ENCODE data around the gene SCN2B.

SCN2B gene

DNA sequence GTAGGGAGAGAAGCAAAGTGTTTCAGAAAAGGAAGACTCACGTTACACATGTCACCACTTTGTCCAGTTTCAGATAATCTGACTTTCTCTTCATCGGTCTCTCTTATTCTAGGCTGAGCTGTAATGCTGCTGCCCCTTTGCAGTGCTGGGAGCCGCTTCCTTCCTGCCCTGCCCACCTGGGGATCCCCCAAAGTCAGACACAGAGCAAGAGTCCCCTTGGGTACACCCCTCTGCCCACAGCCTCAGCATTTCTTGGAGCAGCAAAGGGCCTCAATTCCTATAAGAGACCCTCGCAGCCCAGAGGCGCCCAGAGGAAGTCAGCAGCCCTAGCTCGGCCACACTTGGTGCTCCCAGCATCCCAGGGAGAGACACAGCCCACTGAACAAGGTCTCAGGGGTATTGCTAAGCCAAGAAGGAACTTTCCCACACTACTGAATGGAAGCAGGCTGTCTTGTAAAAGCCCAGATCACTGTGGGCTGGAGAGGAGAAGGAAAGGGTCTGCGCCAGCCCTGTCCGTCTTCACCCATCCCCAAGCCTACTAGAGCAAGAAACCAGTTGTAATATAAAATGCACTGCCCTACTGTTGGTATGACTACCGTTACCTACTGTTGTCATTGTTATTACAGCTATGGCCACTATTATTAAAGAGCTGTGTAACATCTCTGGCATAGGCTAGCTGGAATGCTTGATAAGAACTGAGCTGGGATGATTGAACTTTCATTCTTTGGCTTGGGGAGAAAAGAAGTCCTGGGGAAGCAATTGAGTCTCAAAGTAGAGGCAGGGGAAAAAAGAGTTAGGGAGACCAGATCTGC lies 58.4 kb downstream of the SCN2B start:
- Histone ChIP-seq H3K9me3 (ENCODE audit: insufficient read depth, low read length, severe bottlenecking) (no peaks in the 10 kb centered on the region), H3K4me3 (ENCODE audit: low read depth in 1 of 2, low read length in 2 of 2) (no peak overlapping the region)
- ATAC-seq (ENCODE audit: insufficient read depth, low read depth): no peak

DNA sequence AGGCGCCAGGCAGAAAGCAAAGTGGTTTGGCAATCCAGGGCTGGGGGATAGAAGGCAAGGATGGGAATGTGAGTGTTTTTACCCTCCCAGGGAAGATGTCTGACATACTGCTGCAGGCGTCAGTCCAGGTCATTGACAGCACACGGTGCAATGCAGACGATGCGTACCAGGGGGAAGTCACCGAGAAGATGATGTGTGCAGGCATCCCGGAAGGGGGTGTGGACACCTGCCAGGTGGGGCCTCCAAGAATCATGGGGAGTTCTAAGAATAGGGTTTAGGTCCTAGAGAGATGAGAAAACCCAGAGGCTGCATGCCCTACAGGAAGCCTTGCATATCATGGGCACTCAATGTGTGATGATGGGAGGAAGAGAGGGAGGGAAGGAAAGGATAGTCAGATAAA lies 61.4 kb downstream of the SCN2B start:
- no peak for ATAC-seq (ENCODE audit: insufficient read depth, low read depth)
- H3K9ac ChIP-seq (ENCODE audit: low read depth, low read length): no peak overlapping the region
- no peaks in the 10 kb centered on the region for H3K36me3 ChIP-seq (ENCODE audit: insufficient read depth, low read length)
- no peaks in the 10 kb centered on the region for H3K79me2 ChIP-seq (ENCODE audit: insufficient read depth, low read length)
- peaks cover 27% of the 10 kb centered on the region for H3K27me3 ChIP-seq (ENCODE audit: insufficient read depth, low read length, poor library complexity)
- TF ChIP-seq, protein P1, sequence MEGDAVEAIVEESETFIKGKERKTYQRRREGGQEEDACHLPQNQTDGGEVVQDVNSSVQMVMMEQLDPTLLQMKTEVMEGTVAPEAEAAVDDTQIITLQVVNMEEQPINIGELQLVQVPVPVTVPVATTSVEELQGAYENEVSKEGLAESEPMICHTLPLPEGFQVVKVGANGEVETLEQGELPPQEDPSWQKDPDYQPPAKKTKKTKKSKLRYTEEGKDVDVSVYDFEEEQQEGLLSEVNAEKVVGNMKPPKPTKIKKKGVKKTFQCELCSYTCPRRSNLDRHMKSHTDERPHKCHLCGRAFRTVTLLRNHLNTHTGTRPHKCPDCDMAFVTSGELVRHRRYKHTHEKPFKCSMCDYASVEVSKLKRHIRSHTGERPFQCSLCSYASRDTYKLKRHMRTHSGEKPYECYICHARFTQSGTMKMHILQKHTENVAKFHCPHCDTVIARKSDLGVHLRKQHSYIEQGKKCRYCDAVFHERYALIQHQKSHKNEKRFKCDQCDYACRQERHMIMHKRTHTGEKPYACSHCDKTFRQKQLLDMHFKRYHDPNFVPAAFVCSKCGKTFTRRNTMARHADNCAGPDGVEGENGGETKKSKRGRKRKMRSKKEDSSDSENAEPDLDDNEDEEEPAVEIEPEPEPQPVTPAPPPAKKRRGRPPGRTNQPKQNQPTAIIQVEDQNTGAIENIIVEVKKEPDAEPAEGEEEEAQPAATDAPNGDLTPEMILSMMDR (IDR thresholded peaks at IDR 0.05; ENCODE audit: borderline replicate concordance, extremely low read depth, low read length, poor library complexity, severe bottlenecking): no peak
- no peak for TF ChIP-seq EZH2 (IDR thresholded peaks at IDR 0.05; ENCODE audit: borderline replicate concordance, low read depth, low read length, severe bottlenecking)
- no peak overlapping the region for H2AFZ ChIP-seq (ENCODE audit: low read depth, low read length)
- H3K27ac ChIP-seq (ENCODE audit: low read length): no peak overlapping the region
- H3K4me1 ChIP-seq (ENCODE audit: insufficient read depth, low read length): no peaks in the 10 kb centered on the region
- DNase-seq: no peak
- H3K4me3 ChIP-seq (ENCODE audit: low read depth in 1 of 2, low read length in 2 of 2): no peak overlapping the region
- no peak overlapping the region for H3K4me2 ChIP-seq (ENCODE audit: insufficient read depth, low read length)
- H3K9me3 ChIP-seq (ENCODE audit: insufficient read depth, low read length, severe bottlenecking): no peaks in the 10 kb centered on the region
- H4K20me1 ChIP-seq (ENCODE audit: insufficient read depth, low read length): no peaks in the 10 kb centered on the region

More for the DNA sequence above, 58.4 kb downstream of the SCN2B start:
- Histone ChIP-seq H2AFZ (ENCODE audit: low read depth, low read length) (no peak overlapping the region), H3K27ac (ENCODE audit: low read length) (no peak overlapping the region), H3K4me2 (ENCODE audit: insufficient read depth, low read length) (no peak overlapping the region), H3K27me3 (ENCODE audit: insufficient read depth, low read length, poor library complexity) (peaks cover 24% of the 10 kb centered on the region), H3K4me1 (ENCODE audit: insufficient read depth, low read length) (no peaks in the 10 kb centered on the region), H4K20me1 (ENCODE audit: insufficient read depth, low read length) (no peaks in the 10 kb centered on the region), H3K9ac (ENCODE audit: low read depth, low read length) (no peak overlapping the region), H3K36me3 (ENCODE audit: insufficient read depth, low read length) (no peaks in the 10 kb centered on the region), H3K79me2 (ENCODE audit: insufficient read depth, low read length) (no peaks in the 10 kb centered on the region)
- no peak for DNase-seq
- no peak for TF ChIP-seq EZH2 (IDR thresholded peaks at IDR 0.05; ENCODE audit: borderline replicate concordance, low read depth, low read length, severe bottlenecking)
- TF ChIP-seq, protein P1 (IDR thresholded peaks at IDR 0.05; ENCODE audit: borderline replicate concordance, extremely low read depth, low read length, poor library complexity, severe bottlenecking): no peak

DNA sequence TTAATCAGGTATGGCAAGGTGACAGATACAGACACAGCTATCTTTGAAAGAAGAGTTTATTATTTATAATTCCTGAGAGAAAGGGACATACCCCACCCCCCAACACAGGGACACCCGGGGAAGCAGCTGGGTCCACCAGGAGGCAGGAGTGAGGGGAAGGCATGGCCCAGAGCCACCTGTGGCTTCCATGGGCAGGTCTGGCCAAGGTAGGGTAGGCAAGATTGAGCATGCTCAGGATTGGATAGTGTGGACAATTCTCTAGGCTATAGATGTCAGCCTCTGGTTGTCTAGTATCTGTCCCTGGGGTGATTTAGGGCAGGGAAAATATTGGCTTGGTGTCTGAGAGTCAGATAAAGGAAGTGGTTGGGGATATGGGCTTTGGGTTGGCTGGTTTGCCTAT lies 62.2 kb downstream of the SCN2B start:
- Histone ChIP-seq H3K4me3 (ENCODE audit: low read depth in 1 of 2, low read length in 2 of 2) (no peak overlapping the region), H3K36me3 (ENCODE audit: insufficient read depth, low read length) (no peaks in the 10 kb centered on the region), H3K9ac (ENCODE audit: low read depth, low read length) (no peak overlapping the region), H3K79me2 (ENCODE audit: insufficient read depth, low read length) (no peaks in the 10 kb centered on the region), H2AFZ (ENCODE audit: low read depth, low read length) (no peak overlapping the region), H3K4me1 (ENCODE audit: insufficient read depth, low read length) (no peaks in the 10 kb centered on the region), H3K4me2 (ENCODE audit: insufficient read depth, low read length) (no peak overlapping the region), H3K9me3 (ENCODE audit: insufficient read depth, low read length, severe bottlenecking) (no peaks in the 10 kb centered on the region), H3K27me3 (ENCODE audit: insufficient read depth, low read length, poor library complexity) (peaks cover 27% of the 10 kb centered on the region), H4K20me1 (ENCODE audit: insufficient read depth, low read length) (no peaks in the 10 kb centered on the region; the same call in 1 of the 2 replicates), H3K27ac (ENCODE audit: low read length) (no peak overlapping the region)
- ATAC-seq (ENCODE audit: insufficient read depth, low read depth) (no peak), DNase-seq (no peak)
- TF ChIP-seq EZH2 (IDR thresholded peaks at IDR 0.05; ENCODE audit: borderline replicate concordance, low read depth, low read length, severe bottlenecking): no peak
- TF ChIP-seq, protein P1 (IDR thresholded peaks at IDR 0.05; ENCODE audit: borderline replicate concordance, extremely low read depth, low read length, poor library complexity, severe bottlenecking): no peak

All from DND-41 (cell line).